Neutrophil (primary cell): ENCODE results near the gene TDRD7.

ENCODE experiments used
- H3K27ac ChIP-seq: fragments of 200-600 bp; sonication (generic); 2 replicates; pipeline ENCODE4 v1.5.1; 2016; ENCODE audit warnings: mild to moderate bottlenecking, moderate library complexity
- H3K27me3 ChIP-seq: fragments of 200-600 bp; sonication (generic); 2 replicates; pipeline ENCODE4 v1.6.0; 2016; ENCODE audit warnings: mild to moderate bottlenecking
- H3K36me3 ChIP-seq: fragments of 200-600 bp; sonication (generic); 2 replicates; pipeline ENCODE4 v1.5.1; 2017
- H3K4me1 ChIP-seq, 2 experiments: fragments of 200-600 bp in 1 of 2; sonication (generic) in 1 of 2; 1 replicate in 1 of 2; 2 replicates in 1 of 2; pipeline versions ENCODE4 v1.5.1 to v1.6.1; 2013 to 2016; ENCODE audit warnings: low read depth in 1 of 2, low read length in 1 of 2, mild to moderate bottlenecking in 1 of 2, moderate library complexity in 1 of 2; ENCODE audit not compliant: control insufficient read depth in 1 of 2, insufficient read depth in 1 of 2
- H3K4me3 ChIP-seq, 2 experiments: fragments of 200-600 bp in 1 of 2; sonication (generic) in 1 of 2; 1 replicate in 1 of 2; 2 replicates in 1 of 2; pipeline ENCODE4 v1.5.1; 2013 to 2016; ENCODE audit warnings: low read depth in 1 of 2, low read length in 1 of 2, mild to moderate bottlenecking in 1 of 2, moderate library complexity in 1 of 2
- H3K9me3 ChIP-seq: fragments of 200-600 bp; sonication (generic); 2 replicates; pipeline ENCODE4 v1.5.1; 2016
- CTCF ChIP-seq: fragments of 200-600 bp; sonication (generic); IDR thresholded peaks from 2 replicates; pipeline ENCODE4 v1.5.1; 2016; ENCODE audit warnings: antibody characterized with exemption

TDRD7 gene

GRCh38 chr9:97501972-97502221 is 90.0 kb downstream of the TDRD7 start:
- H3K4me3 ChIP-seq: peak overlapping the region; percentile 18 to 65
- no peak overlapping the region for H3K27ac ChIP-seq
- peaks cover 11 to 17% of the 10 kb centered on the region in 2 experiments for H3K4me1 ChIP-seq
- peaks cover 85% of the 10 kb centered on the region for H3K27me3 ChIP-seq
- no peaks in the 10 kb centered on the region for H3K9me3 ChIP-seq
- TF ChIP-seq CTCF: no peak
- peaks cover 2% of the 10 kb centered on the region for H3K36me3 ChIP-seq

GRCh38 chr9:97502222-97502983 is 90.5 kb downstream of the TDRD7 start:
- H3K27ac ChIP-seq: no peak overlapping the region
- no peak for TF ChIP-seq CTCF
- H3K4me3 ChIP-seq: peak overlapping the region; percentile 18 to 65
- H3K4me1 ChIP-seq: peaks cover 11 to 17% of the 10 kb centered on the region in 2 experiments
- H3K36me3 ChIP-seq: no peaks in the 10 kb centered on the region
- no peaks in the 10 kb centered on the region for H3K9me3 ChIP-seq
- peaks cover 90% of the 10 kb centered on the region for H3K27me3 ChIP-seq

GRCh38 chr9:97502984-97503861 is 91.3 kb downstream of the TDRD7 start:
- no peaks in the 10 kb centered on the region for H3K36me3 ChIP-seq
- H3K9me3 ChIP-seq: no peaks in the 10 kb centered on the region
- no peak for TF ChIP-seq CTCF
- peak overlapping the region in 1 of 2 experiments; percentile 65 for H3K4me3 ChIP-seq
- peaks cover 11 to 17% of the 10 kb centered on the region in 2 experiments for H3K4me1 ChIP-seq
- H3K27me3 ChIP-seq: peaks cover 96% of the 10 kb centered on the region
- H3K27ac ChIP-seq: no peak overlapping the region

- H3K27me3 ChIP-seq: peaks cover 95% of the 10 kb centered on the region
- no peak overlapping the region for H3K27ac ChIP-seq
- peaks cover 11 to 17% of the 10 kb centered on the region in 2 experiments for H3K4me1 ChIP-seq
- no peaks in the 10 kb centered on the region for H3K9me3 ChIP-seq
- no peak overlapping the region for H3K4me3 ChIP-seq
- no peak for TF ChIP-seq CTCF
- H3K36me3 ChIP-seq: no peaks in the 10 kb centered on the region
Observed at GRCh38 chr9:97503862-97504210, 91.9 kb downstream of the TDRD7 start.

- Histone ChIP-seq H3K27me3 (peaks cover 94% of the 10 kb centered on the region), H3K4me1 (peaks cover 11 to 17% of the 10 kb centered on the region in 2 experiments), H3K27ac (no peak overlapping the region), H3K9me3 (no peaks in the 10 kb centered on the region), H3K36me3 (no peaks in the 10 kb centered on the region), H3K4me3 (no peak overlapping the region)
- TF ChIP-seq CTCF: no peak
Observed at GRCh38 chr9:97504381-97505216, 92.7 kb downstream of the TDRD7 start.
